Measurements from ENCODE around the gene RALGAPA2.

The RALGAPA2 gene

DNA sequence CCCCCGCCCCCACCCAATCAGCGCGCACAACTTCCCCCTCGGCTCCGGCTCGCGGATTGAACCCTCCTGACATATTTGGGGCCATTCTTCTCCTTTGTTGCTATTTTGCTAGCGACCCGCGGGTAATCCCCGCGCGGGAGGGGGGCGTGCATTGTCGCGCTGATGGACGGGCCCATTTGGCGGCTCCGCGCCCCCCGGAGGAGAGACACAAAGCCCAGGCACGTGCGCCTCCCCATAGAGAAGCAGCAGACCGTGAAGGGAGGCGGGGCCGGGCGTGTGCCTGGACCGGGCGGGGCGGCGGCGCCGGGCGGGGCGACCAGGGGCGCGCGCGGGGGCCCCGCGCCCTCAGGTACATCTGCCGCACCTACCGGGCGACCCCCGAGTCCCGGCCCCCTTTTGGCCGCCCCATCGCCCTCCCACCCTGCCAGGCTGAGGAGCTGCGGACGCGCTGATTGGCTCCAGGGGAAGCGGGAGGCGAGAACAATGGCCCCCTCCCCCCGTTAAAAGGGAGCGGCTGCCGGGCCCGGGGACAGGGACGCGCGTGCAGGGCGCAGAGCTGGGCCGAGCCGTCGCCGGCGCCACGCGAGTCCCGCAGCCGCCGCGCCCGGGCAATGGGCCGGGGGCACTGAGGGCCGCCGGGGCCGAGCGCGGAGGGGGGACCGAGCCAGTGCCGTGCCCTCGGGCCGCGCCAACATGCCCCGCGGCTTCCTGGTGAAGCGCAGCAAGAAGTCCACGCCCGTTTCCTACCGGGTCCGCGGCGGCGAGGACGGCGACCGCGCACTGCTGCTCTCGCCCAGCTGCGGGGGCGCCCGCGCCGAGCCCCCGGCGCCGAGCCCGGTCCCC, 344.6 kb downstream of the RALGAPA2 start, which contains the start of gene INSM1:
Gene INSM1, plus strand, starts transcription at position 530 of the 843 bp plus-strand sequence. Its CDS starts 164 bp downstream, at position 694.
- H3K4me3 ChIP-seq (ENCODE audit: low read depth, low read length): no peak within 1 kb of the TSS
- DNase-seq (ENCODE audit: low read depth, low spot score): no peak
- in situ Hi-C loops (cut with HindIII; ENCODE audit: low sequenced_read_pairs): no loop called here
- TF ChIP-seq, protein P1, sequence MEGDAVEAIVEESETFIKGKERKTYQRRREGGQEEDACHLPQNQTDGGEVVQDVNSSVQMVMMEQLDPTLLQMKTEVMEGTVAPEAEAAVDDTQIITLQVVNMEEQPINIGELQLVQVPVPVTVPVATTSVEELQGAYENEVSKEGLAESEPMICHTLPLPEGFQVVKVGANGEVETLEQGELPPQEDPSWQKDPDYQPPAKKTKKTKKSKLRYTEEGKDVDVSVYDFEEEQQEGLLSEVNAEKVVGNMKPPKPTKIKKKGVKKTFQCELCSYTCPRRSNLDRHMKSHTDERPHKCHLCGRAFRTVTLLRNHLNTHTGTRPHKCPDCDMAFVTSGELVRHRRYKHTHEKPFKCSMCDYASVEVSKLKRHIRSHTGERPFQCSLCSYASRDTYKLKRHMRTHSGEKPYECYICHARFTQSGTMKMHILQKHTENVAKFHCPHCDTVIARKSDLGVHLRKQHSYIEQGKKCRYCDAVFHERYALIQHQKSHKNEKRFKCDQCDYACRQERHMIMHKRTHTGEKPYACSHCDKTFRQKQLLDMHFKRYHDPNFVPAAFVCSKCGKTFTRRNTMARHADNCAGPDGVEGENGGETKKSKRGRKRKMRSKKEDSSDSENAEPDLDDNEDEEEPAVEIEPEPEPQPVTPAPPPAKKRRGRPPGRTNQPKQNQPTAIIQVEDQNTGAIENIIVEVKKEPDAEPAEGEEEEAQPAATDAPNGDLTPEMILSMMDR (IDR thresholded peaks at IDR 0.05; ENCODE audit: low read depth, low read length): no peak

DNA sequence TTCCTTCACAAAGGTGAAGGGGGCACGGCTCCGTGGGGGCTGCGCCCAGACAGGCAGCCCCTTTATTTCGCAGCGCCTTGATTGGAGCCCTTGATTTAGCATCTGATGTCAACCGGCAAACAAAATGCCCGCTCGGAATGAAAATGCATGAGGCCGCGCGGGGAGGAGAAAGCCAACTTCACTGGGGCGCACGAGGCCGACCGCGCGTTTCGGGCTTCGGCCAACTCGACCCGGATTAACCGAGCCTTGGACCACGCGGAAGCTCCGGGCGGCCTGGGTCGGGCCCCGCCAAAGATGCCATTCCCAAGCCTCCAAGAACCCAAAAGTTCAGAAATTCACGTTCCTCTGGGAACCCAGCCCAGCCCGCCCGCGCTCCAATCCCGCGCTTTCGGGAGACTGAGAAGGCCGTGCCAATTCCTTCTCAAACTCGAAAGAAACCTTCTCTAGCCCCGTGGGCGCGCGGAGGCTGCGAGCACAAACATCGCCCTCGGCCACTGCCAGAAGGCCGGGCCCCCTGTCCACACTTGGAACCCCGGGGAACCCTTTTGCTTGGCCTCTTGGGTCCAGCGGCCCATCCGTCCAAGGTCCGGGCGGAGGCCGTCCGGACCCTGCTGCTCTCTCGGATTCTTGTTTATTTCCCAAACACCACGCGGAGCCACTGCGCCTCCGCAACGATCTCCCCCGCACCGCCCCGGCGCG, 345.4 kb downstream of the RALGAPA2 start:
- no peak for DNase-seq (ENCODE audit: low read depth, low spot score)
- no peak overlapping the region for H3K4me3 ChIP-seq (ENCODE audit: low read depth, low read length)
- TF ChIP-seq, protein P1 (IDR thresholded peaks at IDR 0.05; ENCODE audit: low read depth, low read length): no peak

DNA sequence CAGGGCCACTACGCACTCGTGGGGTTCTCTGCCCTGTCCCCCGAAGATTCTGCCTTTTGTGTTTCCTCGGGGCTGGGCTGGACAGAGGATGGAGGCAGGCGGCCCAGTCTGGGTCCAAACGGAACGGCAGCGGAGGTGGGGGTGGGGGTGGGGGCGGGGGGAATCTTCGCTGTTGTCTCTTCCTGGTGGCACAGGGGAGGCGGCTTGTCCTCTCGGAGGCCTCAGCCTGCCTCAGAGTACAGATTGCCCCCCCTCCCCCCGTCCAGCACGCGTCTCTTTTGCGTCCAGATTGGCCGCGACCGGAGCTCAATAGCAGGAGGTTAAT, 345.9 kb downstream of the RALGAPA2 start:
- TF ChIP-seq, protein P1 (IDR thresholded peaks at IDR 0.05; ENCODE audit: low read depth, low read length): no peak
- in situ Hi-C loops (cut with HindIII; ENCODE audit: low sequenced_read_pairs): no loop called here
- no peak overlapping the region for H3K4me3 ChIP-seq (ENCODE audit: low read depth, low read length)

More for the DNA sequence above, 345.4 kb downstream of the RALGAPA2 start:
- in situ Hi-C loops (cut with HindIII; ENCODE audit: low sequenced_read_pairs): no loop called here

DNA sequence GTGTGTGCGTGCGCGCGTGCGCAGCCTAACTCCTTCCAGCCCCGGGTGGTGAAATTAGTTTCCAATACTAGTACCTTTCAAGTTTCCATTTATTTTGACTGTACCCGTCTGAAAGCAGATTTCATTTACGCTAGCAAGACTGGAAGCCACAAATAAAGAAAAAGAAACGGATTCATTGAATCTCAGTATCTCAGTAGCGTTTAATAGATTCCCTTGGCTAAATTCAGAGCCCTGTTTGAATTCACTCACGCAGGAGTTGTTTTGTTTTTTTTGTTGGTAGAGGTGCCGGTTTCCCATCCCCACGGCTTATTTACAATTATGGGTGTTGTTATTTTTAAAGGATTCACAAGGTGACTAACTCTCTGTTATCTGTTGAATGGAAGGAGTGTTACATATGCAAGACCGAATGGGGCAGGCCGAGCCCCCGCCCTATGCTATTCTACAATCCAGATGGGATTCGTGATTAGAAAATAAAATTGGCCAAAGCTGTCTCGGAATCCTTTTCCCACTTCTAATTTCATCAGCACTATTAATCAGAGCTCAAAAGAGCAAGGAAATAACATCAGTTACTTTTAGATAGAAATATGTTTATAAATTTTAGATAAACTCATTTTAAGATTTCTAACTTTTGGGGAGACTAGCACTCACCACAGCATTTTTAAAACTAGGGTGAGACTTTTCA, 346.8 kb downstream of the RALGAPA2 start:
- TF ChIP-seq, protein P1 (IDR thresholded peaks at IDR 0.05; ENCODE audit: low read depth, low read length): no peak
- DNase-seq (ENCODE audit: low read depth, low spot score): no peak
- H3K4me3 ChIP-seq (ENCODE audit: low read depth, low read length): no peak overlapping the region
- in situ Hi-C loops (cut with HindIII; ENCODE audit: low sequenced_read_pairs): no loop called here

More for the DNA sequence above, 345.9 kb downstream of the RALGAPA2 start:
- DNase-seq (ENCODE audit: low read depth, low spot score): no peak

DNA sequence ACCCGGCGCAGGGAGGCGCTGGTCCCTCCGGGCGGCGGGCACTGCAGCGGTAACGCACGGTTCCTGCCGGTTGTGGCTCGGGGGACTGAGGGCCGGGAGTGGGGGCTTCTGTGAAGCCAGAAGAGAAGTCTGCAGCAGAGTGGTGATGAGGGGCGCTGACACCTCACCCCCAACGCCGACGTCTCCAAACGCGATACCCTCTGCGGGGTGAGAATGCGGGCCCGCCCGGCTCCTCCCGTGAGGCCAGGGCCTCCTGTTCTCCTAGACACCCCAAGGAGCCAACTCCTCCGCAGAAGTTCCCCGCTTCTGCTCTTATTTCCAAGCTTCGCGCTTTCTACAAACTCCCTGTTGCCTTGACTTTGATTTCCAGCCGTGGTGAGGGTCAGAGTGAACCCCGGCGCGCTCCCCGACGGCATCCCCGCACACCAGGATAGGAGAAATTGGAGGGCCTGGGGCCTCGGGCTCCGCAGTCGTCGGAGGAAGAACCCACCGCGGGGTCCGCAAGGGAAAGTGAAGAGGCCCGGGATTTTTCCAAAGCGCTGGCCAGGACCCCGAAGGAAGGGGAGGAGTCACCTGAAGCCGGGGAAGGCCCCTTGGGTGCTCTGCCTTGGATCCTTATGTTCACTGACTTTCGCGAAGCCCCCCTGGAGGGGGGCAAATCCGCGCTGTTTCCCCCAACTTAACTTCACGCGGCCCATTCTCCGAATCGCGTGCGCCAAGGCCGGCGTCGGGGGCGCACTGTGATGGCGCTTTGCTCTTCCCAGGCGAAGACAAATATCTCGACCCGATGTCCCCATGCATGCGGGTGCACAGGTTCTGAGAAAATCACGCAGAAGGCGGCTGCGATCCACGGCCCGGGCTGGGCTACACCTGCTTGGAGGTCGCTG, 347.6 kb downstream of the RALGAPA2 start:
- TF ChIP-seq, protein P1 (IDR thresholded peaks at IDR 0.05; ENCODE audit: low read depth, low read length): no peak
- H3K4me3 ChIP-seq (ENCODE audit: low read depth, low read length): no peak overlapping the region
- in situ Hi-C loops (cut with HindIII; ENCODE audit: low sequenced_read_pairs): no loop called here
- no peak for DNase-seq (ENCODE audit: low read depth, low spot score)

Data from astrocyte of the spinal cord (primary cell).